K562 (cell line): ENCODE results near the gene HSPA4. TPM values are rescaled to one million over a fixed set of nuclear protein-coding genes. Genes with fewer than 3 reads are reported as not detected.

Experiments used
- ATAC-seq: fragments of 200-7000 bp; cut with Tn5 transposase; 3 replicates; pipeline ENCODE4 v1.9.1; 2020; ENCODE audit warnings: moderate library complexity
- BruUV-seq: library from RNA; stranded (reverse); fragments of 400-500 nt; replicated peaks from 2 replicates; lab custom pipeline; 2021; lab: Mats Ljungman, UMichigan
- CTCF ChIA-PET: fragments of 300-600 bp; formaldehyde crosslinking; extraction: SDS; loops from one replicate; lab custom pipeline; 2021; ENCODE audit warnings: low intra/inter-chr PET ratio; lab: Yijun Ruan, JAX
- POLR2A ChIA-PET: fragments of 300-600, 350-650 bp; sonication (Branson Sonifier 250); formaldehyde crosslinking; extraction: SDS; loops from one replicate; lab custom pipeline; 2021; ENCODE audit warnings: antibody characterized with exemption, inconsistent platforms; lab: Yijun Ruan, JAX
- DNase-seq, 4 experiments: peaks; one replicate each; pipeline versions ENCODE4 v3.0.0 to v3.0.0-alpha.2; 2011 to 2018; ENCODE audit warnings: low spot score in 3 of 4, mixed read lengths in 3 of 4; ENCODE audit errors: extremely low read depth in 1 of 4
- FAIRE-seq: peaks from 2 replicates; lab custom pipeline; 2011; peaks lifted over from hg19 to GRCh38; lab: Jason Lieb, UNC
- H2AFZ ChIP-seq: 2 replicates; pipeline ENCODE4 v1.6.0; 2011; ENCODE audit warnings: low read depth, low read length, control low read depth, inconsistent platforms
- H3K27ac ChIP-seq: fragments of 200-600 bp; 3 replicates; pipeline ENCODE4 v1.8.0; 2011; ENCODE audit warnings: low read depth, mild to moderate bottlenecking, control low read depth, inconsistent platforms, low read length, moderate library complexity, mixed read lengths; ENCODE audit errors: extremely low read depth
- H3K27me3 ChIP-seq, 2 experiments: fragments of 300-600 bp in 1 of 2; 2 replicates in 1 of 2; 3 replicates in 1 of 2; pipeline versions ENCODE4 v1.6.0 to v1.8.0; 2011; ENCODE audit warnings: inconsistent platforms in 2 of 2, low read length in 2 of 2, mild to moderate bottlenecking in 1 of 2, mixed read lengths in 1 of 2, moderate library complexity in 1 of 2; ENCODE audit not compliant: control insufficient read depth in 2 of 2, insufficient read depth in 2 of 2
- H3K36me3 ChIP-seq: fragments of 300-600 bp; 3 replicates; pipeline ENCODE4 v1.8.0; 2011; ENCODE audit warnings: mild to moderate bottlenecking, low read length, inconsistent platforms; ENCODE audit not compliant: control insufficient read depth, insufficient read depth
- H3K4me1 ChIP-seq, 2 experiments: fragments of 200-600 bp in 1 of 2; replicated peaks in 1 of 2; 2 replicates in 1 of 2; 3 replicates in 1 of 2; pipeline versions ENCODE4 v1.5.1 to v1.8.0; 2011; ENCODE audit warnings: inconsistent platforms in 2 of 2, low read length in 2 of 2, mild to moderate bottlenecking in 1 of 2, mixed read lengths in 1 of 2, moderate library complexity in 1 of 2; ENCODE audit not compliant: control insufficient read depth in 2 of 2, insufficient read depth in 2 of 2
- H3K4me2 ChIP-seq: 2 replicates; pipeline ENCODE4 v1.6.1; 2011; ENCODE audit warnings: low read length, control low read depth, inconsistent platforms, mixed read lengths; ENCODE audit not compliant: insufficient read depth
- H3K4me3 ChIP-seq: fragments of 200-600 bp; sonication (generic), shearing (Covaris generic); 2 replicates; pipeline ENCODE4 v1.5.1; 2016; ENCODE audit warnings: control low read depth, inconsistent platforms
- H3K79me2 ChIP-seq: fragments of 200-600 bp; 3 replicates; pipeline ENCODE4 v1.8.0; 2011; ENCODE audit warnings: low read length, inconsistent platforms; ENCODE audit not compliant: control insufficient read depth, insufficient read depth
- H3K9ac ChIP-seq, 2 experiments: 2 replicates each; pipeline versions ENCODE4 v1.6.0 to v1.6.1; 2011; ENCODE audit warnings: low read depth in 2 of 2, low read length in 2 of 2, control low read depth in 1 of 2, inconsistent platforms in 1 of 2, mild to moderate bottlenecking in 1 of 2, mixed read lengths in 1 of 2; ENCODE audit not compliant: insufficient read depth in 1 of 2
- H3K9me1 ChIP-seq: one replicate; pipeline ENCODE4 v1.6.0; 2011; ENCODE audit warnings: inconsistent platforms, mild to moderate bottlenecking, low read length, moderate library complexity; ENCODE audit not compliant: control insufficient read depth, insufficient read depth
- H3K9me3 ChIP-seq: replicated peaks from 2 replicates; pipeline ENCODE4 v1.5.1; 2011; ENCODE audit warnings: low read depth, low read length, inconsistent platforms; ENCODE audit not compliant: control insufficient read depth, insufficient read depth
- H4K20me1 ChIP-seq: replicated peaks from 2 replicates; pipeline ENCODE4 v1.6.1; 2011; ENCODE audit warnings: low read length, inconsistent platforms, mixed read lengths; ENCODE audit not compliant: control insufficient read depth, insufficient read depth
- CC2D1A ChIP-seq: fragments of 450-650 bp; IDR thresholded peaks from 2 replicates; pipeline ENCODE4 v1.6.1; 2017; ENCODE audit warnings: mild to moderate bottlenecking
- DIDO1 ChIP-seq: fragments of 450-650 bp; IDR thresholded peaks from 2 replicates; pipeline ENCODE4 v1.6.1; 2016; ENCODE audit warnings: low read depth, missing biosample characterization, missing genetic modification characterization
- MBD2 ChIP-seq: sonication (generic); IDR thresholded peaks from 2 replicates; pipeline ENCODE4 v1.6.1; 2016; ENCODE audit warnings: low read depth, borderline replicate concordance
- MTA2 ChIP-seq: fragments of 450-650 bp; IDR thresholded peaks from 2 replicates; pipeline ENCODE4 v1.6.1; 2016; ENCODE audit warnings: low read depth
- NFE2L1 ChIP-seq: fragments of 450-650 bp; IDR thresholded peaks from 2 replicates; pipeline ENCODE4 v1.6.1; 2016; ENCODE audit warnings: missing genetic modification characterization, low read depth, mild to moderate bottlenecking, missing compliant biosample characterization, moderate library complexity, borderline replicate concordance
- PCBP2 ChIP-seq: fragments of 200-400 bp; formaldehyde crosslinking; IDR thresholded peaks from 2 replicates; pipeline ENCODE4 v1.6.1; 2018; ENCODE audit warnings: low read length, low read depth, mild to moderate bottlenecking, moderate library complexity; ENCODE audit not compliant: poor library complexity, severe bottlenecking
- POLR3G ChIP-seq: IDR thresholded peaks from 2 replicates; pipeline ENCODE4 v1.6.1; 2011; ENCODE audit not compliant: insufficient read length, insufficient replicate concordance; ENCODE audit errors: extremely low read depth
- SAFB ChIP-seq: fragments of 200-400 bp; formaldehyde crosslinking; IDR thresholded peaks from 2 replicates; pipeline ENCODE4 v1.6.1; 2017; ENCODE audit warnings: low read depth, low read length, borderline replicate concordance
- ZKSCAN1 ChIP-seq: fragments of 150-350 bp; IDR thresholded peaks from 2 replicates; pipeline ENCODE4 v1.6.1; 2016; ENCODE audit warnings: low read depth, low read length
- WGBS: fragments of 100-300 bp; shearing (Covaris generic); methylation state at CpG from one replicate; pipeline ENCODE4 v1.1.6; 2016; ENCODE audit warnings: low coverage, mixed read lengths; ENCODE audit not compliant: insufficient coverage; ENCODE audit errors: missing lambda C conversion rate; 5-methylcytosine and 5-hydroxymethylcytosine counted together
- in situ Hi-C: fragments of 300-500 bp; cut with MboI; formaldehyde crosslinking; loops from 4 replicates; pipeline ENCODE4 v1.15.0; 2018; ENCODE audit warnings: inconsistent platforms, mixed read lengths
- intact Hi-C: fragments of 100-400 bp; cut with micrococcal nuclease; formaldehyde crosslinking; loops from 2 replicates; pipeline ENCODE4 v1.14.2; 2022
- polyA plus RNA-seq, 8 experiments: library from polyadenylated mRNA; depleted of rRNA in 4 of 8; stranded (reverse) in 5 of 8; unstranded in 3 of 8; fragments of >200 nt; fragmentation: Nextera tagmentation in 2 of 8; fragmentation: Illumina TruSeq in 1 of 8; extraction: Ambion mirVana in 2 of 8; extraction: Trizol in 1 of 8; gene quantifications; 2 replicates each; pipeline versions ENCODE4 v1.2.1 to v1.2.3, GENCODE V29; 2011 to 2014; ENCODE audit warnings: inconsistent platforms in 1 of 8, missing spikeins in 1 of 8
- total RNA-seq, 7 experiments: library from RNA; depleted of rRNA in 6 of 7; stranded (reverse); fragments of >200 nt in 6 of 7; fragmentation: Illumina TruSeq in 2 of 7; extraction: Trizol in 2 of 7; gene quantifications; 2 replicates each; pipeline versions ENCODE4 v1.2.1 to v1.2.3, GENCODE V29; 2011 to 2021; ENCODE audit warnings: low replicate concordance in 1 of 7
- TF ChIP-seq, protein P1 (sequence below): fragments of 450-650 bp; formaldehyde crosslinking; IDR thresholded peaks from 2 replicates; pipeline ENCODE4 v1.4.0; 2020; ENCODE audit warnings: mild to moderate bottlenecking
- TF ChIP-seq, protein P2 (sequence below): fragments of 250-450 bp; sonication (Bioruptor Pico); IDR thresholded peaks from 2 replicates; pipeline ENCODE4 v1.5.0; 2021; ENCODE audit warnings: mild to moderate bottlenecking, moderate library complexity
- TF ChIP-seq, protein P3 (sequence below): sonication (generic); formaldehyde crosslinking; IDR thresholded peaks from 2 replicates; pipeline ENCODE4 v1.4.0; 2020; ENCODE audit warnings: mild to moderate bottlenecking, missing genetic modification reagents
- TF ChIP-seq, protein P4 (sequence below): fragments of 150-350 bp; IDR thresholded peaks from 2 replicates; pipeline ENCODE4 v1.6.1; 2014; ENCODE audit warnings: low read depth, mild to moderate bottlenecking, low read length, borderline replicate concordance

The HSPA4 gene
- total and polyA plus RNA-seq, 9 of the 15 experiments (the other 6 are each of a cell fraction or from before 2014, with no cell fraction given), result 90.3 to 286 (median 148) TPM

- intact Hi-C loops, result no loop called here
- Histone ChIP-seq H3K4me1 (no peaks in the 10 kb centered on the region), H3K27me3 (peaks cover 11 to 41% of the 10 kb centered on the region in 2 experiments; a peak in 4 of 5 replicates), H3K27ac (no peak overlapping the region), H4K20me1 (no peaks in the 10 kb centered on the region), H2AFZ (no peak overlapping the region), H3K4me2 (no peak overlapping the region), H3K9ac (no peak overlapping the region), H3K36me3 (no peaks in the 10 kb centered on the region), H3K9me3 (no peaks in the 10 kb centered on the region), H3K4me3 (no peak overlapping the region), H3K79me2 (no peaks in the 10 kb centered on the region), H3K9me1 (no peaks in the 10 kb centered on the region)
- POLR2A ChIA-PET, result interaction anchor here (0.8 to 1.8 kb wide), 2 partner anchors 21 to 47 kb away, joined by 3 to 4 read pairs; no protein-coding TSS in a partner anchor
- 0% methylated on average over 3 of the region's 3 CpGs for WGBS
- in situ Hi-C loops, result no loop called here
- CTCF ChIA-PET, result no interaction called here
- no peak for ATAC-seq
- no TSS peak for BruUV-seq
- no peak for DNase-seq
- FAIRE-seq, result no peak
- no peak for TF ChIP-seq POLR3G
- TF ChIP-seq, protein P1, sequence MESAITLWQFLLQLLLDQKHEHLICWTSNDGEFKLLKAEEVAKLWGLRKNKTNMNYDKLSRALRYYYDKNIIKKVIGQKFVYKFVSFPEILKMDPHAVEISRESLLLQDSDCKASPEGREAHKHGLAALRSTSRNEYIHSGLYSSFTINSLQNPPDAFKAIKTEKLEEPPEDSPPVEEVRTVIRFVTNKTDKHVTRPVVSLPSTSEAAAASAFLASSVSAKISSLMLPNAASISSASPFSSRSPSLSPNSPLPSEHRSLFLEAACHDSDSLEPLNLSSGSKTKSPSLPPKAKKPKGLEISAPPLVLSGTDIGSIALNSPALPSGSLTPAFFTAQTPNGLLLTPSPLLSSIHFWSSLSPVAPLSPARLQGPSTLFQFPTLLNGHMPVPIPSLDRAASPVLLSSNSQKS (CRISPR knock-in tag), result no peak
- TF ChIP-seq MTA2, result no peak
- TF ChIP-seq, protein P2, sequence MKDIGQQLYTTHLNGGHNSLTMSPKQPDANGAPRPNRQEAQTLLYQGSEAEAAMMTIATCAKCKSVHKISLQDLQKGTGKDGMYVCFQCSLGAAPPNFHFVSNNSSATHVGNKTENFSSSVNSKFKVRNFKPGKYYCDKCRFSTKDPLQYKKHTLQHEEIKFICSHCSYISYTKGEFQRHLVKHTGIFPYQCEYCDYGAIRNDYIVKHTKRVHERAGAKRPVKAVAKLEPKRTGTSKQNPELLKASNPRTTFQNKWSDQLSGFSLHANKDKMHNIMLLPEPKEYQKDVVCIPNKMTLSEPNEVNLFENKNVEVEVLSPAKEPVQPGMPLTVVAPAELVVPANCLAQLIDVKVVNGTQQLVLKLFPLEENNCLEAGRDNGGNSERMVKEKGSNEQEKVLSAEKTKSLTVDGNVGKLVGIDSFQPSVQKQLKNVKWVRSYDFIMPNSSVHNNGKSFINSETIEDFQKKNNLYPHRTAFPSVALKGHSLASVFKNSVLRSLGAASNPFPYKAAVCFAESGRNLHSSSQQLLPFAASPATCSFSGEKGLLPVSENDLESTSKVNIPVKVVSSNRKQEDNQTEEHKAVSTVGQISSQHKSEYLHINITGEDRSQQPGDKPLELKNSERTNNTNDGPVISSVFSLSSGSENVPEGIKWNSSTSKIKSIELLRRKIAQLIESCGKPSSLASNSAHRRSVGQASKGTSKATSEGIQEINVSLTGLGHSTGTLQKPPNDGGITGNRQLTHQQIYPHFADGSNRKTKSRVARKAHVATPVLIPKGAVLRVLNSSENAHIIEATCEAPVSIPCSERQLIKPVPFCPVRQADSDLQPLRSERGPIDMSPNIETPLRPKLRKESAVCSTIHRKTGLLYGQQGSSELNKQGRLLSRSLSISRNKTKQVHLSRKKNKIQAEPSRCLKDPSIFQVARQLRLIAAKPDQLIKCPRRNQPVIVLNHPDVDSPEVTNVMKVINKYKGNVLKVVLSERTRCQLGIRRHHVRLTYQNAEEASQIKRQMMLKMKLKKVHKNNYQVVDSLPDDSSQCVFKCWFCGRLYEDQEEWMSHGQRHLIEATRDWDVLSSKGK (CRISPR knock-in tag), result no peak
- no peak for TF ChIP-seq DIDO1
- no peak for TF ChIP-seq PCBP2
- TF ChIP-seq SAFB, result no peak
- TF ChIP-seq, protein P3, sequence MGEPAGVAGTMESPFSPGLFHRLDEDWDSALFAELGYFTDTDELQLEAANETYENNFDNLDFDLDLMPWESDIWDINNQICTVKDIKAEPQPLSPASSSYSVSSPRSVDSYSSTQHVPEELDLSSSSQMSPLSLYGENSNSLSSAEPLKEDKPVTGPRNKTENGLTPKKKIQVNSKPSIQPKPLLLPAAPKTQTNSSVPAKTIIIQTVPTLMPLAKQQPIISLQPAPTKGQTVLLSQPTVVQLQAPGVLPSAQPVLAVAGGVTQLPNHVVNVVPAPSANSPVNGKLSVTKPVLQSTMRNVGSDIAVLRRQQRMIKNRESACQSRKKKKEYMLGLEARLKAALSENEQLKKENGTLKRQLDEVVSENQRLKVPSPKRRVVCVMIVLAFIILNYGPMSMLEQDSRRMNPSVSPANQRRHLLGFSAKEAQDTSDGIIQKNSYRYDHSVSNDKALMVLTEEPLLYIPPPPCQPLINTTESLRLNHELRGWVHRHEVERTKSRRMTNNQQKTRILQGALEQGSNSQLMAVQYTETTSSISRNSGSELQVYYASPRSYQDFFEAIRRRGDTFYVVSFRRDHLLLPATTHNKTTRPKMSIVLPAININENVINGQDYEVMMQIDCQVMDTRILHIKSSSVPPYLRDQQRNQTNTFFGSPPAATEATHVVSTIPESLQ, result no peak
- TF ChIP-seq NFE2L1 (tag), result no peak
- no peak for TF ChIP-seq ZKSCAN1
- TF ChIP-seq CC2D1A, result no peak
- TF ChIP-seq, protein P4, sequence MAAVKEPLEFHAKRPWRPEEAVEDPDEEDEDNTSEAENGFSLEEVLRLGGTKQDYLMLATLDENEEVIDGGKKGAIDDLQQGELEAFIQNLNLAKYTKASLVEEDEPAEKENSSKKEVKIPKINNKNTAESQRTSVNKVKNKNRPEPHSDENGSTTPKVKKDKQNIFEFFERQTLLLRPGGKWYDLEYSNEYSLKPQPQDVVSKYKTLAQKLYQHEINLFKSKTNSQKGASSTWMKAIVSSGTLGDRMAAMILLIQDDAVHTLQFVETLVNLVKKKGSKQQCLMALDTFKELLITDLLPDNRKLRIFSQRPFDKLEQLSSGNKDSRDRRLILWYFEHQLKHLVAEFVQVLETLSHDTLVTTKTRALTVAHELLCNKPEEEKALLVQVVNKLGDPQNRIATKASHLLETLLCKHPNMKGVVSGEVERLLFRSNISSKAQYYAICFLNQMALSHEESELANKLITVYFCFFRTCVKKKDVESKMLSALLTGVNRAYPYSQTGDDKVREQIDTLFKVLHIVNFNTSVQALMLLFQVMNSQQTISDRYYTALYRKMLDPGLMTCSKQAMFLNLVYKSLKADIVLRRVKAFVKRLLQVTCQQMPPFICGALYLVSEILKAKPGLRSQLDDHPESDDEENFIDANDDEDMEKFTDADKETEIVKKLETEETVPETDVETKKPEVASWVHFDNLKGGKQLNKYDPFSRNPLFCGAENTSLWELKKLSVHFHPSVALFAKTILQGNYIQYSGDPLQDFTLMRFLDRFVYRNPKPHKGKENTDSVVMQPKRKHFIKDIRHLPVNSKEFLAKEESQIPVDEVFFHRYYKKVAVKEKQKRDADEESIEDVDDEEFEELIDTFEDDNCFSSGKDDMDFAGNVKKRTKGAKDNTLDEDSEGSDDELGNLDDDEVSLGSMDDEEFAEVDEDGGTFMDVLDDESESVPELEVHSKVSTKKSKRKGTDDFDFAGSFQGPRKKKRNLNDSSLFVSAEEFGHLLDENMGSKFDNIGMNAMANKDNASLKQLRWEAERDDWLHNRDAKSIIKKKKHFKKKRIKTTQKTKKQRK, result no peak
- no peak for TF ChIP-seq MBD2
Measured at GRCh38 chr5:133141746-133142145, 89.9 kb downstream of the HSPA4 start.
